MM.1S (cell line): ENCODE results near the gene TRPC3.

Experiments used
- CTCF ChIP-seq: fragments of 300-600 bp; sonication (generic); IDR thresholded peaks from 2 replicates; pipeline ENCODE4 v1.5.1; 2016; ENCODE audit warnings: antibody characterized with exemption, low read length, mixed read lengths
- EZH2 ChIP-seq: fragments of 300-600 bp; sonication (generic); optimal IDR thresholded peaks from 2 replicates; pipeline ENCODE3; 2017; ENCODE audit warnings: low read depth, mild to moderate bottlenecking, antibody characterized with exemption, low read length, mixed read lengths

- TF ChIP-seq CTCF (no peak), EZH2 (no peak)
Observed at GRCh38 chr4:121934635-121935034, 17.2 kb downstream of the TRPC3 start.
